ENCODE data around the gene TMEM117.

DNA sequence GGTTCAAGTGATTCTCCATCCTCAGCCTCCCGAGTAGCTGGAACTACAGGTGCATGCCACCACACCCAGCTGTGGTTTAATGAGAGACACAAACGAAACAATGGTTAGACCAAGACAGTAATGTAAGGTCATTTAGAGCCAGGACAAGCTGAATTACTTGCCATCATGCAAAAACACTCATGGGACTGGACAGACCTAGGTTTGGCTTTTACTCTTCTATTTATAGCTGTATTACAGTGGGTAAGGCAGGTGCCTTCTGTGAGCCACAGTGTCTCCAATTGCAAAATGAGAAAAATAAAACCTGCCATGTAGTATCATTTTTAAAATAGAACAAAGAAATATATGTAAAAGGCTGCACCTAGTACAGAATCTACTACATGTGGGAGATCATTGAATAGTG lies 527.1 kb downstream of the TMEM117 start:
- TF ChIP-seq EZH2 (IDR thresholded peaks at IDR 0.05; ENCODE audit: insufficient read depth, low read length), result no peak
- TF ChIP-seq, protein P1, sequence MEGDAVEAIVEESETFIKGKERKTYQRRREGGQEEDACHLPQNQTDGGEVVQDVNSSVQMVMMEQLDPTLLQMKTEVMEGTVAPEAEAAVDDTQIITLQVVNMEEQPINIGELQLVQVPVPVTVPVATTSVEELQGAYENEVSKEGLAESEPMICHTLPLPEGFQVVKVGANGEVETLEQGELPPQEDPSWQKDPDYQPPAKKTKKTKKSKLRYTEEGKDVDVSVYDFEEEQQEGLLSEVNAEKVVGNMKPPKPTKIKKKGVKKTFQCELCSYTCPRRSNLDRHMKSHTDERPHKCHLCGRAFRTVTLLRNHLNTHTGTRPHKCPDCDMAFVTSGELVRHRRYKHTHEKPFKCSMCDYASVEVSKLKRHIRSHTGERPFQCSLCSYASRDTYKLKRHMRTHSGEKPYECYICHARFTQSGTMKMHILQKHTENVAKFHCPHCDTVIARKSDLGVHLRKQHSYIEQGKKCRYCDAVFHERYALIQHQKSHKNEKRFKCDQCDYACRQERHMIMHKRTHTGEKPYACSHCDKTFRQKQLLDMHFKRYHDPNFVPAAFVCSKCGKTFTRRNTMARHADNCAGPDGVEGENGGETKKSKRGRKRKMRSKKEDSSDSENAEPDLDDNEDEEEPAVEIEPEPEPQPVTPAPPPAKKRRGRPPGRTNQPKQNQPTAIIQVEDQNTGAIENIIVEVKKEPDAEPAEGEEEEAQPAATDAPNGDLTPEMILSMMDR (IDR thresholded peaks at IDR 0.05; ENCODE audit: insufficient read depth, low read depth, low read length), result no peak
